B cell (primary cell): ENCODE measurements around the gene ANGEL2. TPM values are rescaled to one million over a fixed set of nuclear protein-coding genes. Genes with fewer than 3 reads are reported as not detected.

Experiments
- ATAC-seq: fragments of 200-7000 bp; cut with Tn5 transposase; one replicate; pipeline ENCODE4 v1.10.0; 2021; ENCODE audit warnings: low read depth, mild to moderate bottlenecking, moderate number of reproducible peaks, moderate library complexity
- CTCF ChIA-PET: fragments of 350-600 bp; sonication (Branson Sonifier 250); formaldehyde crosslinking; loops from one replicate; lab custom pipeline; 2021; ENCODE audit warnings: antibody characterized with exemption, inconsistent platforms; lab: Charles Lee
- POLR2A ChIA-PET: fragments of 350-600 bp; sonication (Branson Sonifier 250); formaldehyde crosslinking; loops from one replicate; lab custom pipeline; 2021; ENCODE audit warnings: antibody characterized with exemption; lab: Charles Lee
- DNase-seq: peaks from one replicate; pipeline ENCODE4 v3.0.0; 2013
- H2AFZ ChIP-seq: 2 replicates; pipeline ENCODE4 v1.6.1; 2012; ENCODE audit warnings: mild to moderate bottlenecking, low read depth, low read length; ENCODE audit not compliant: insufficient read depth, poor library complexity, severe bottlenecking
- H3K27ac ChIP-seq, 2 donors: 1 replicate in 1 of 2; 2 replicates in 1 of 2; pipeline ENCODE4 v1.5.1; 2012 to 2013; ENCODE audit warnings: low read length in 2 of 2, mild to moderate bottlenecking in 2 of 2, moderate library complexity in 1 of 2
- H3K27me3 ChIP-seq, 4 experiments: fragments of 200-600 bp in 1 of 4; sonication (generic) in 1 of 4; replicated peaks in 1 of 4; 1 replicate in 2 of 4; 2 replicates in 2 of 4; pipeline versions ENCODE4 v1.6.1 to v1.7.0; 2013 to 2016; ENCODE audit warnings: low read length in 3 of 4, mild to moderate bottlenecking in 2 of 4, mixed read lengths in 1 of 4, moderate library complexity in 1 of 4; ENCODE audit not compliant: insufficient read depth in 4 of 4, control insufficient read depth in 3 of 4; ENCODE audit errors: control extremely low read depth in 1 of 4
- H3K36me3 ChIP-seq, 2 experiments: replicated peaks in 1 of 2; 1 replicate in 1 of 2; 2 replicates in 1 of 2; pipeline versions ENCODE4 v1.6.1 to v1.7.1; 2013; ENCODE audit warnings: low read length in 1 of 2; ENCODE audit not compliant: insufficient read depth in 2 of 2, control insufficient read depth in 1 of 2; ENCODE audit errors: control extremely low read depth in 1 of 2, extremely low read depth in 1 of 2
- H3K4me1 ChIP-seq, 2 donors: fragments of 200-600 bp in 1 of 2; sonication (generic) in 1 of 2; 1 replicate in 1 of 2; 2 replicates in 1 of 2; pipeline versions ENCODE4 v1.5.1 to v1.6.1; 2013 to 2017; ENCODE audit warnings: low read length in 2 of 2; ENCODE audit not compliant: control insufficient read depth in 2 of 2, insufficient read depth in 2 of 2
- H3K4me2 ChIP-seq: replicated peaks from 2 replicates; pipeline ENCODE3; 2012; ENCODE audit warnings: mild to moderate bottlenecking, low read depth, low read length; ENCODE audit not compliant: poor library complexity, severe bottlenecking
- H3K4me3 ChIP-seq, 5 experiments: fragments of 200-600 bp in 1 of 5; sonication (generic) in 1 of 5; 1 replicate in 3 of 5; 2 replicates in 2 of 5; pipeline versions ENCODE4 v1.5.1 to v1.7.0; 2011 to 2016; ENCODE audit warnings: low read length in 4 of 5, mild to moderate bottlenecking in 4 of 5, low read depth in 2 of 5, control low read depth in 1 of 5, moderate library complexity in 1 of 5; ENCODE audit not compliant: insufficient read depth in 1 of 5; ENCODE audit errors: control extremely low read depth in 1 of 5, extremely low read depth in 1 of 5
- H3K79me2 ChIP-seq: fragments of 200-600 bp; sonication (generic); one replicate; pipeline ENCODE4 v1.6.0; 2016; ENCODE audit warnings: low read length; ENCODE audit not compliant: control insufficient read depth, insufficient read depth
- H3K9ac ChIP-seq: fragments of 200-600 bp; sonication (generic); 2 replicates; pipeline ENCODE4 v1.6.1; 2017; ENCODE audit warnings: mild to moderate bottlenecking, low read length, moderate library complexity
- H3K9me3 ChIP-seq, 3 donors: one replicate each; pipeline versions ENCODE4 v1.6.1 to v1.7.1; 2013; ENCODE audit warnings: low read length in 2 of 3; ENCODE audit not compliant: control insufficient read depth in 2 of 3, insufficient read depth in 1 of 3; ENCODE audit errors: control extremely low read depth in 1 of 3
- H4K20me1 ChIP-seq: 2 replicates; pipeline ENCODE4 v1.6.0; 2012; ENCODE audit warnings: mild to moderate bottlenecking, low read length; ENCODE audit not compliant: insufficient read depth, control insufficient read depth, poor library complexity, severe bottlenecking
- H3K27ac Mint-ChIP-seq: one replicate; pipeline ENCODE4 v1.8.0; 2021; ENCODE audit warnings: mixed read lengths
- H3K27me3 Mint-ChIP-seq: one replicate; pipeline ENCODE4 v1.8.0; 2021; ENCODE audit warnings: mixed read lengths
- H3K4me1 Mint-ChIP-seq: one replicate; pipeline ENCODE4 v1.8.0; 2021; ENCODE audit warnings: mixed read lengths
- H3K4me3 Mint-ChIP-seq: one replicate; pipeline ENCODE4 v1.8.0; 2021; ENCODE audit warnings: mixed read lengths
- H3K9me3 Mint-ChIP-seq: one replicate; pipeline ENCODE4 v1.8.0; 2022; ENCODE audit warnings: mixed read lengths; ENCODE audit not compliant: insufficient read depth
- EZH2 ChIP-seq: IDR thresholded peaks from 2 replicates; pipeline ENCODE4 v1.6.1; 2012; ENCODE audit warnings: borderline replicate concordance, low read depth, mild to moderate bottlenecking, moderate library complexity, low read length; ENCODE audit not compliant: insufficient read depth, poor library complexity, severe bottlenecking
- WGBS: methylation state at CpG from one replicate; pipeline ENCODE4 v1.1.5; 2013; ENCODE audit warnings: missing lambda C conversion rate; ENCODE audit not compliant: insufficient coverage; 5-methylcytosine and 5-hydroxymethylcytosine counted together
- intact Hi-C: fragments of 100-400 bp; cut with micrococcal nuclease; formaldehyde crosslinking; loops from one replicate; pipeline ENCODE4 v1.10.0; 2022
- polyA plus RNA-seq: library from polyadenylated mRNA; depleted of rRNA; stranded (reverse); fragments of >200 nt; gene quantifications from 2 replicates; pipeline ENCODE4 v1.2.3, GENCODE V29; 2012
- total RNA-seq, 2 donors: library from RNA; stranded (reverse); fragments of 120-200 nt in 1 of 2; gene quantifications; 1 replicate in 1 of 2; 2 replicates in 1 of 2; pipeline versions ENCODE4 v1.2.3 to v1.2.4, GENCODE V29; 2013 to 2022
- TF ChIP-seq, protein P1 (sequence below): fragments of 200-600 bp; IDR thresholded peaks from one replicate; pipeline ENCODE4 v1.8.0; 2022; ENCODE audit warnings: antibody characterized with exemption, mild to moderate bottlenecking

ANGEL2 gene
- total and polyA plus RNA-seq, 2 donors (not counting 1 experiment from before 2014, with no cell fraction given): 25.2 to 94.2 TPM

DNA sequence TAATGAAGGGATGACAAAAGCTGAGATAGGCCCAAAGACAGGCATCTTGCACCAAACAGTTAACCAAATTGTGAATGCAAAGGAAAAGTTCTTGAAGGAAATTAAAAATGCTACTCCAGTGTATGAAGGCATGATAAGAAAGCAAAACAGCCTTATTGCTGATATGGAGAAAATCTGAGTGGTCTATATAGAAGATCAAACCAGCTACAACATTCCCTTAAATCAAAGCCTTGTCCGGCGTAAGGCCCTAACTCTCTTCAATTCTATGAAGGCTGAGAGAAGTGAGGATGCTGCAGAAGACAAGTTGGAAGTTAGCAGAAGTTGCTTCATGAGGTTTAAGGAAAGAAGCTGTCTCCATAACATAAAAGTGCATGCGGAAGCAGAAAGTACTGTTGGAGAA lies 4.3 kb upstream of the ANGEL2 start:
- CTCF ChIA-PET: interaction anchor here (0.5 kb wide), 1 partner anchor 16 kb away, joined by 3 read pairs; no protein-coding TSS in a partner anchor
- H3K27ac Mint-ChIP-seq: no peak overlapping the region

DNA sequence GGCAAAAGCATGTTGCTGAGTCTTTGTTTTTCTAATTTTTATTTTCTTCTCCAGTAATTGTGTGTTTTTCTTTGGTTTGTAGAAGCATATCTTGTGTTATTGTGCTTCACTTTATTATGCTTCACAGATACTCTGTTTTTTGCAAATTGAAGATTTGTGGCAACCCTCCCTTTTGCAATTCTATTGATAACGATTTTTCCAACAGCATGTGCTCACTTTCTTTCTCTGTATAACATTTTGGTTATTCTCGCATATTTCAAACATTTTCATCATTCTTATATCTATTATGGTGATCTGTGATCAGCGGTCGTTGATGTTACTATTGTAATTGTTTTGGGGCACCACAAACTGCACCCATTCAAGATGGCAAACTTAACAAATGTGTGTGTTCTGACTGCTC lies 3.8 kb upstream of the ANGEL2 start:
- WGBS: no CpG with 5 or more reads among the region's 4 CpGs
- Histone ChIP-seq H4K20me1 (no peaks in the 10 kb centered on the region), H3K4me3 (no peak overlapping the region), H2AFZ (no peak overlapping the region), H3K27ac (no peak overlapping the region), H3K9me3 (no peaks in the 10 kb centered on the region), H3K79me2 (peaks cover 8% of the 10 kb centered on the region), H3K4me2 (no peak overlapping the region), H3K27me3 (peaks cover 0 to 5% (median 1%) of the 10 kb centered on the region in 4 experiments), H3K36me3 (no peaks in the 10 kb centered on the region), H3K9ac (no peak overlapping the region), H3K4me1 (peaks cover 4 to 8% of the 10 kb centered on the region in 2 donors)
- no peak for TF ChIP-seq EZH2
- TF ChIP-seq, protein P1, sequence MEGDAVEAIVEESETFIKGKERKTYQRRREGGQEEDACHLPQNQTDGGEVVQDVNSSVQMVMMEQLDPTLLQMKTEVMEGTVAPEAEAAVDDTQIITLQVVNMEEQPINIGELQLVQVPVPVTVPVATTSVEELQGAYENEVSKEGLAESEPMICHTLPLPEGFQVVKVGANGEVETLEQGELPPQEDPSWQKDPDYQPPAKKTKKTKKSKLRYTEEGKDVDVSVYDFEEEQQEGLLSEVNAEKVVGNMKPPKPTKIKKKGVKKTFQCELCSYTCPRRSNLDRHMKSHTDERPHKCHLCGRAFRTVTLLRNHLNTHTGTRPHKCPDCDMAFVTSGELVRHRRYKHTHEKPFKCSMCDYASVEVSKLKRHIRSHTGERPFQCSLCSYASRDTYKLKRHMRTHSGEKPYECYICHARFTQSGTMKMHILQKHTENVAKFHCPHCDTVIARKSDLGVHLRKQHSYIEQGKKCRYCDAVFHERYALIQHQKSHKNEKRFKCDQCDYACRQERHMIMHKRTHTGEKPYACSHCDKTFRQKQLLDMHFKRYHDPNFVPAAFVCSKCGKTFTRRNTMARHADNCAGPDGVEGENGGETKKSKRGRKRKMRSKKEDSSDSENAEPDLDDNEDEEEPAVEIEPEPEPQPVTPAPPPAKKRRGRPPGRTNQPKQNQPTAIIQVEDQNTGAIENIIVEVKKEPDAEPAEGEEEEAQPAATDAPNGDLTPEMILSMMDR: no peak
- ChIA-PET POLR2A (no interaction called here), CTCF (interaction anchor here (0.5 kb wide), 1 partner anchor 15 kb away, joined by 3 read pairs; no protein-coding TSS in a partner anchor)
- intact Hi-C loops: loop anchor here (10.0 kb wide), 1 partner anchor 985 kb away; the partner anchor contains the start of genes DTL and INTS7
- H3K4me1 Mint-ChIP-seq: peaks cover 10% of the 10 kb centered on the region
- ATAC-seq (no peak), DNase-seq (no peak)
- no peaks in the 10 kb centered on the region for H3K9me3 Mint-ChIP-seq
- H3K27me3 Mint-ChIP-seq: peaks cover 9% of the 10 kb centered on the region
- no peak overlapping the region for H3K27ac Mint-ChIP-seq
- H3K4me3 Mint-ChIP-seq: no peak overlapping the region

More for the DNA sequence above, 4.3 kb upstream of the ANGEL2 start:
- ATAC-seq (no peak), DNase-seq (no peak)
- POLR2A ChIA-PET: no interaction called here
- H3K4me1 Mint-ChIP-seq: peaks cover 5% of the 10 kb centered on the region
- Histone ChIP-seq H3K36me3 (no peaks in the 10 kb centered on the region), H3K4me1 (peaks cover 0 to 4% of the 10 kb centered on the region in 2 donors), H2AFZ (no peak overlapping the region), H3K79me2 (peaks cover 2% of the 10 kb centered on the region), H3K27ac (no peak overlapping the region), H3K4me3 (no peak overlapping the region), H3K9ac (no peak overlapping the region), H3K27me3 (peaks cover 0 to 5% (median 1%) of the 10 kb centered on the region in 4 experiments), H3K4me2 (no peak overlapping the region), H4K20me1 (no peaks in the 10 kb centered on the region), H3K9me3 (no peaks in the 10 kb centered on the region)
- WGBS: 100% methylated on average over 1 of the region's 3 CpGs
- H3K9me3 Mint-ChIP-seq: no peaks in the 10 kb centered on the region
- TF ChIP-seq EZH2: no peak
- TF ChIP-seq, protein P1: no peak
- H3K4me3 Mint-ChIP-seq: no peak overlapping the region
- peaks cover 9% of the 10 kb centered on the region for H3K27me3 Mint-ChIP-seq
- intact Hi-C loops: no loop called here
